ENCODE measurements around the gene LTBP2.

DNA sequence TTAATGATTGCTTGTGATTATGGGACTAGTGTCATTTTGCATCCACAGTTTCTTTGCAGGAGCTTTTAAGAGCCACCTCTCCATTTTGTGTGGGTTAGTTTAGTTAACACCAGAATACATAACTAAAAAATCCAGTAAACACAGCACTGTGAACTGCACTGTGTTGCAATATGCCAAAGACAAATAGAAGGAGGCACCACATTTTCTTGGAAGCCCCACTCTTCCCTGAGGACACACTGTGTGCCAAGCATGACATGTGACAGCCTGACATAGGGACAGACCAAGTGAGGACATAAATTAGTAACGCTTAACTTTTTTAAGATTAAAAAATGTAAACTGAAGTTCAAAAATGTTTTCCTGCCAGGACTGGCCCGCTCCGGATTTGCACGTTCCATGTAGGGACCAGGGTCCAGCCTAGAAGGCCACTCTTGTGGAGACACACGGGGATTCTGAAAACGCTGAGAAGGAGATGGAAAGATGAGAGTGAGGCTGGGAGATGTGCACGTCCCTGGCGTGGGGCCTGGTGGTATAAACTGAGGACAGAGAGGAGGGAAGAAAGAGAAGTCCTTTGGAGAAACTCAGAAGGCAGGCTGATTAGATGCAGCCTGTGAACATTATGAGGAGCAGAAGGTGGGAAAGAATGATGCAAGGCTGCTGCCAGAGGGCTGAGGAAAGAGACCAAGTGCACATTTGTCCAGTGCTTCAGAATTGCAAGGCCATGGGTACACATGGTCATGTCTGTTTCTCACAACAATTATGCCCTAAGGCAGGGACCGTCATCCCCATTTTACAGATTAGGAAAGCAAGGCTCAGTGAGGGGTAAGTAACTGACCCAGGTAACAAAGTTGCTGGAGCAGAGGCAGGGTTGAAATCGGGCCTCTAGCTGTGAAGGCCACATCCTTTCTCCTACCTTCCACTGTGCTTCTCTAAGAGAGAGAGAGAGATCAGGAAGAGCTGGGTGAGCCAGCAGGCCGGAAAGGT, 73.3 kb downstream of the LTBP2 start:
- TF ChIP-seq, protein P1, sequence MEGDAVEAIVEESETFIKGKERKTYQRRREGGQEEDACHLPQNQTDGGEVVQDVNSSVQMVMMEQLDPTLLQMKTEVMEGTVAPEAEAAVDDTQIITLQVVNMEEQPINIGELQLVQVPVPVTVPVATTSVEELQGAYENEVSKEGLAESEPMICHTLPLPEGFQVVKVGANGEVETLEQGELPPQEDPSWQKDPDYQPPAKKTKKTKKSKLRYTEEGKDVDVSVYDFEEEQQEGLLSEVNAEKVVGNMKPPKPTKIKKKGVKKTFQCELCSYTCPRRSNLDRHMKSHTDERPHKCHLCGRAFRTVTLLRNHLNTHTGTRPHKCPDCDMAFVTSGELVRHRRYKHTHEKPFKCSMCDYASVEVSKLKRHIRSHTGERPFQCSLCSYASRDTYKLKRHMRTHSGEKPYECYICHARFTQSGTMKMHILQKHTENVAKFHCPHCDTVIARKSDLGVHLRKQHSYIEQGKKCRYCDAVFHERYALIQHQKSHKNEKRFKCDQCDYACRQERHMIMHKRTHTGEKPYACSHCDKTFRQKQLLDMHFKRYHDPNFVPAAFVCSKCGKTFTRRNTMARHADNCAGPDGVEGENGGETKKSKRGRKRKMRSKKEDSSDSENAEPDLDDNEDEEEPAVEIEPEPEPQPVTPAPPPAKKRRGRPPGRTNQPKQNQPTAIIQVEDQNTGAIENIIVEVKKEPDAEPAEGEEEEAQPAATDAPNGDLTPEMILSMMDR (IDR thresholded peaks at IDR 0.05) = no peak
- TF ChIP-seq POLR2A (IDR thresholded peaks at IDR 0.05) (no peak), EP300 (IDR thresholded peaks at IDR 0.05) (no peak), POLR2AphosphoS5 (IDR thresholded peaks at IDR 0.05) (no peak)

All from stomach (tissue), 4 donors.